Femur (tissue), 1 donor: Measurements from ENCODE around the gene PCDH9.

Experiments
- DNase-seq: peaks from one replicate; pipeline ENCODE4 v3.0.0-alpha.2; 2017

The PCDH9 gene

GRCh38 chr13:66693656-66694055 lies 536.5 kb downstream of the PCDH9 start:
- no peak for DNase-seq

- DNase-seq, result no peak
Measured at GRCh38 chr13:66691149-66691548, 539.0 kb downstream of the PCDH9 start.

GRCh38 chr13:66689628-66690027 lies 540.5 kb downstream of the PCDH9 start:
- DNase-seq, result peak; percentile 15

GRCh38 chr13:66689037-66689619 lies 541.0 kb downstream of the PCDH9 start:
- DNase-seq, result peak; percentile 16

GRCh38 chr13:66681403-66681802 lies 548.7 kb downstream of the PCDH9 start:
- DNase-seq, result no peak

- DNase-seq, result no peak
Measured at GRCh38 chr13:66680031-66680430, 550.1 kb downstream of the PCDH9 start.

GRCh38 chr13:66675620-66676019 lies 554.5 kb downstream of the PCDH9 start:
- DNase-seq, result no peak

GRCh38 chr13:66673401-66673800 lies 556.7 kb downstream of the PCDH9 start:
- no peak for DNase-seq

GRCh38 chr13:66665991-66666390 lies 564.1 kb downstream of the PCDH9 start:
- DNase-seq, result peak; percentile 39

- DNase-seq, result no peak
Measured at GRCh38 chr13:66663711-66664110, 566.4 kb downstream of the PCDH9 start.

- DNase-seq, result no peak
Measured at GRCh38 chr13:66663206-66663605, 566.9 kb downstream of the PCDH9 start.

- no peak for DNase-seq
Measured at GRCh38 chr13:66661336-66661735, 568.8 kb downstream of the PCDH9 start.

- DNase-seq, result no peak
Measured at GRCh38 chr13:66660468-66660813, 569.7 kb downstream of the PCDH9 start.

- no peak for DNase-seq
Measured at GRCh38 chr13:66659701-66660467, 570.3 kb downstream of the PCDH9 start.

- DNase-seq, result no peak
Measured at GRCh38 chr13:66659286-66659685, 570.9 kb downstream of the PCDH9 start.

- peak; percentile 81 for DNase-seq
Measured at GRCh38 chr13:66657165-66657881, 572.8 kb downstream of the PCDH9 start.

- no peak for DNase-seq
Measured at GRCh38 chr13:66655847-66656454, 574.2 kb downstream of the PCDH9 start.

GRCh38 chr13:66644855-66645460 lies 585.2 kb downstream of the PCDH9 start:
- DNase-seq, result no peak

GRCh38 chr13:66640231-66640630 lies 589.9 kb downstream of the PCDH9 start:
- no peak for DNase-seq

GRCh38 chr13:66639044-66639443 lies 591.1 kb downstream of the PCDH9 start:
- DNase-seq, result no peak

- DNase-seq, result no peak
Measured at GRCh38 chr13:66635526-66635925, 594.6 kb downstream of the PCDH9 start.

GRCh38 chr13:66634384-66634783 lies 595.8 kb downstream of the PCDH9 start:
- no peak for DNase-seq

- DNase-seq, result no peak
Measured at GRCh38 chr13:66627512-66627911, 602.6 kb downstream of the PCDH9 start.
